Measurements from ENCODE around the gene KCNJ12. TPM values are rescaled to one million over a fixed set of nuclear protein-coding genes. Genes with fewer than 3 reads are reported as not detected.

Gene KCNJ12
- total RNA-seq, 2 donors from 2014 or later = 0.52 to 0.99 TPM

- H3K27me3 ChIP-seq = no peaks in the 10 kb centered on the region
- TF ChIP-seq POLR2A (IDR thresholded peaks at IDR 0.05) = no peak
- no peak for TF ChIP-seq CTCF (IDR thresholded peaks at IDR 0.05)
- H3K4me1 ChIP-seq = no peaks in the 10 kb centered on the region
- 63 to 72% methylated on average over 13 of the region's 13 CpGs for WGBS, 2 donors
- intact Hi-C loops (cut with DNase I) = no loop called here
- no peak for ATAC-seq
- no peak overlapping the region for H3K4me3 ChIP-seq
- H3K9me3 ChIP-seq = no peaks in the 10 kb centered on the region
- no peak overlapping the region for H3K27ac ChIP-seq
- no peak for DNase-seq
- no peaks in the 10 kb centered on the region for H3K36me3 ChIP-seq (replicated peaks in 1 of 2; ENCODE audit: insufficient read depth in 1 of 2, low read depth in 2 of 2)
Observed at GRCh38 chr17:21353326-21354010, 22.7 kb upstream of the KCNJ12 start.

GRCh38 chr17:21354796-21355385 lies 21.3 kb upstream of the KCNJ12 start:
- DNase-seq (no peak), ATAC-seq (no peak)
- intact Hi-C loops (cut with DNase I) = no loop called here
- WGBS, 2 donors = 77 to 81% methylated on average over 10 to 13 of the region's 13 CpGs
- Histone ChIP-seq H3K9me3 (no peaks in the 10 kb centered on the region), H3K36me3 (replicated peaks in 1 of 2; ENCODE audit: insufficient read depth in 1 of 2, low read depth in 2 of 2) (no peaks in the 10 kb centered on the region), H3K27me3 (no peaks in the 10 kb centered on the region), H3K4me3 (no peak overlapping the region), H3K27ac (no peak overlapping the region), H3K4me1 (no peaks in the 10 kb centered on the region)
- TF ChIP-seq POLR2A (IDR thresholded peaks at IDR 0.05) (no peak), CTCF (IDR thresholded peaks at IDR 0.05) (no peak)

GRCh38 chr17:21355586-21355985 lies 20.6 kb upstream of the KCNJ12 start:
- no peaks in the 10 kb centered on the region for H3K36me3 ChIP-seq (replicated peaks in 1 of 2; ENCODE audit: insufficient read depth in 1 of 2, low read depth in 2 of 2)
- WGBS, 2 donors = 78 to 85% methylated on average over 8 to 12 of the region's 12 CpGs
- H3K4me3 ChIP-seq = no peak overlapping the region
- H3K27ac ChIP-seq = no peak overlapping the region
- ATAC-seq (no peak), DNase-seq (no peak)
- intact Hi-C loops (cut with DNase I) = no loop called here
- no peaks in the 10 kb centered on the region for H3K4me1 ChIP-seq
- no peak for TF ChIP-seq POLR2A (IDR thresholded peaks at IDR 0.05)
- TF ChIP-seq CTCF (IDR thresholded peaks at IDR 0.05) = no peak
- no peaks in the 10 kb centered on the region for H3K27me3 ChIP-seq
- H3K9me3 ChIP-seq = no peaks in the 10 kb centered on the region

GRCh38 chr17:21356537-21357127 lies 19.5 kb upstream of the KCNJ12 start:
- no peak overlapping the region for H3K27ac ChIP-seq
- H3K36me3 ChIP-seq (replicated peaks in 1 of 2; ENCODE audit: insufficient read depth in 1 of 2, low read depth in 2 of 2) = no peaks in the 10 kb centered on the region
- WGBS, 2 donors = 77 to 95% methylated on average over 2 of the region's 2 CpGs
- TF ChIP-seq CTCF (IDR thresholded peaks at IDR 0.05) = no peak
- TF ChIP-seq POLR2A (IDR thresholded peaks at IDR 0.05) = no peak
- H3K4me1 ChIP-seq = no peaks in the 10 kb centered on the region
- no peak overlapping the region for H3K4me3 ChIP-seq
- DNase-seq (no peak), ATAC-seq (no peak)
- no peaks in the 10 kb centered on the region for H3K9me3 ChIP-seq
- intact Hi-C loops (cut with DNase I) = no loop called here
- no peaks in the 10 kb centered on the region for H3K27me3 ChIP-seq
